Measurements from ENCODE around the gene NEK1. TPM values are rescaled to one million over a fixed set of nuclear protein-coding genes. Genes with fewer than 3 reads are reported as not detected.

The NEK1 gene
- total RNA-seq, 1 experiment from 2014 or later: 18.6 TPM

DNA sequence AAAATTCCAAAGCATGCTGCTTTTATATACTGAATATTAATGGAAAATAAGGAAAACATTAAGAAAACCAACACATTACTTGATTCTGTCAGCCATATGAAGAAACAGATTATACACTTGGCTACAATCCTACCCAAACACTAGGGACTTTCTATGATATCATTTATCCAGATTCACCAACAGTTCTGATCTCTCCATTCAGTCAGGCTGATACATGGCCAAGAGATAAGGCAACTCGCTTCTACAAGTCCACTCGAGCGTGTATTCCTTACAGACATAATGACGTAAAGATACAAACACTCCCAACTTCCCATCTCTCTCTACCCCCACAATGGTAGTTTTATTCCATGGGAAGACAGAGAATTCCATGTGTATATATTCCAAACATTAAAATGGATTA lies 44.5 kb downstream of the NEK1 start:
- no peaks in the 10 kb centered on the region for H3K79me2 ChIP-seq (ENCODE audit: low read depth)
- TF ChIP-seq EZH2 (IDR thresholded peaks at IDR 0.05; ENCODE audit: low read depth): no peak
- TF ChIP-seq, protein P1, sequence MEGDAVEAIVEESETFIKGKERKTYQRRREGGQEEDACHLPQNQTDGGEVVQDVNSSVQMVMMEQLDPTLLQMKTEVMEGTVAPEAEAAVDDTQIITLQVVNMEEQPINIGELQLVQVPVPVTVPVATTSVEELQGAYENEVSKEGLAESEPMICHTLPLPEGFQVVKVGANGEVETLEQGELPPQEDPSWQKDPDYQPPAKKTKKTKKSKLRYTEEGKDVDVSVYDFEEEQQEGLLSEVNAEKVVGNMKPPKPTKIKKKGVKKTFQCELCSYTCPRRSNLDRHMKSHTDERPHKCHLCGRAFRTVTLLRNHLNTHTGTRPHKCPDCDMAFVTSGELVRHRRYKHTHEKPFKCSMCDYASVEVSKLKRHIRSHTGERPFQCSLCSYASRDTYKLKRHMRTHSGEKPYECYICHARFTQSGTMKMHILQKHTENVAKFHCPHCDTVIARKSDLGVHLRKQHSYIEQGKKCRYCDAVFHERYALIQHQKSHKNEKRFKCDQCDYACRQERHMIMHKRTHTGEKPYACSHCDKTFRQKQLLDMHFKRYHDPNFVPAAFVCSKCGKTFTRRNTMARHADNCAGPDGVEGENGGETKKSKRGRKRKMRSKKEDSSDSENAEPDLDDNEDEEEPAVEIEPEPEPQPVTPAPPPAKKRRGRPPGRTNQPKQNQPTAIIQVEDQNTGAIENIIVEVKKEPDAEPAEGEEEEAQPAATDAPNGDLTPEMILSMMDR (conservative IDR thresholded peaks at IDR 0.05): no peak
- H3K9me3 ChIP-seq (ENCODE audit: insufficient read depth, low read depth): no peaks in the 10 kb centered on the region
- H3K4me1 ChIP-seq (replicated peaks; ENCODE audit: insufficient read depth): no peaks in the 10 kb centered on the region
- H3K4me2 ChIP-seq: no peak overlapping the region
- intact Hi-C loops (cut with micrococcal nuclease; ENCODE audit: unreplicated experiment): loop anchor here (10.0 kb wide), 2 partner anchors 573 to 1383 kb away; no protein-coding TSS in a partner anchor
- no peaks in the 10 kb centered on the region for H3F3A ChIP-seq (ENCODE audit: insufficient read depth, low read depth)
- no TSS peak for BruUV-seq (replicated peaks)
- POLR2A ChIA-PET (ENCODE audit: unreplicated experiment): no interaction called here
- H4K20me1 ChIP-seq (ENCODE audit: insufficient read depth): no peaks in the 10 kb centered on the region
- CTCF ChIA-PET: no interaction called here
- no peak overlapping the region for H2AFZ ChIP-seq
- DNase-seq: no peak
- H3K36me3 ChIP-seq (ENCODE audit: low read depth): no peaks in the 10 kb centered on the region
- no peaks in the 10 kb centered on the region for H3K9me2 ChIP-seq (ENCODE audit: insufficient read depth)
- H3K4me3 ChIP-seq: no peak overlapping the region
- H3K27me3 ChIP-seq (ENCODE audit: insufficient read depth, low read depth): no peaks in the 10 kb centered on the region
- no peak overlapping the region for H3K27ac ChIP-seq

DNA sequence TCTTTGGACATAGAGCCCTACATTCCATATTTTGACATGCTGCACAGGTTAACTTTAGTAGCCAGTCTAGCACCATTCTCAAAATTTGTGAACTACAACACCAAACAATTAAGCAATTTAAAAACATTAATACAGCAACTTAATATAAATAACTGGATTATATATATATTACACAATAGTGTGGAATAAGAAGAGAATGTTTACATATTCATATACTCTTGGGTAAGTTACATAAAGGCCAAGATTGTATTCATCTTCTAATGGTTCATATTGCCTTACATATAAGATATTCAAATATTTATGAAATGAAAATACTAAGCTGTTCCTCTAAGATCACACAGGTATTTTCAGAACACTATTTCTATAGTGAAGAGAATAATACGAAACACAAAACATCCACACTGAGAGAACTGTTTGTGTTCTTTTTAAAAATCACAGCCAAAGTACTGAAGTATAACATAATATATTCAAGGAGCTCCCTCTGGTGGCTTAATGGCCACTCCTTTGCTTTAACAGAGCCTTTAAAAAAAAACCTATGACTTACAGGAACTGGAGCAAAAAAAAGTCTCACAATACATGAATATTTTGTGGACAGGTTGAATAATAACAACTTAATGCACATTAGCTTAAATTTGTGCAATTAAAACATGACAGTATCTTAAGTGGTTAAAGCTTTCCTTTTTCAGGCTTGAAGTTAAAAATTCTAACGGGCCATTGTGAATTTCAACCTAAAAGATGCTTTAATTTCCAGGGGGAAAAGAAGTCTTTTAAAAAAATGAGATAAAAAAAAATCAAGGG lies 46.2 kb downstream of the NEK1 start:
- Histone ChIP-seq H3K4me3 (no peak overlapping the region), H3K36me3 (ENCODE audit: low read depth) (no peaks in the 10 kb centered on the region), H3K79me2 (ENCODE audit: low read depth) (no peaks in the 10 kb centered on the region), H4K20me1 (ENCODE audit: insufficient read depth) (no peaks in the 10 kb centered on the region), H3K9me2 (ENCODE audit: insufficient read depth) (no peaks in the 10 kb centered on the region), H3F3A (ENCODE audit: insufficient read depth, low read depth) (no peaks in the 10 kb centered on the region), H2AFZ (no peak overlapping the region), H3K9me3 (ENCODE audit: insufficient read depth, low read depth) (no peaks in the 10 kb centered on the region), H3K27ac (no peak overlapping the region), H3K4me1 (replicated peaks; ENCODE audit: insufficient read depth) (no peaks in the 10 kb centered on the region), H3K27me3 (ENCODE audit: insufficient read depth, low read depth) (no peaks in the 10 kb centered on the region), H3K4me2 (no peak overlapping the region)
- intact Hi-C loops (cut with micrococcal nuclease; ENCODE audit: unreplicated experiment): loop anchor here (1.0 to 10.0 kb wide), 3 partner anchors 571 to 1381 kb away; no protein-coding TSS in a partner anchor
- peak in 1 of 2 experiments; percentile 18 for DNase-seq
- no peak for TF ChIP-seq EZH2 (IDR thresholded peaks at IDR 0.05; ENCODE audit: low read depth)
- TF ChIP-seq, protein P1 (conservative IDR thresholded peaks at IDR 0.05): peak; percentile 65
- BruUV-seq (replicated peaks): no TSS peak
- ChIA-PET CTCF (interaction anchor here (0.7 to 1.6 kb wide), 2 partner anchors 643 to 1453 kb away, joined by 3 to 5 read pairs; no protein-coding TSS in a partner anchor), POLR2A (ENCODE audit: unreplicated experiment) (no interaction called here)

DNA sequence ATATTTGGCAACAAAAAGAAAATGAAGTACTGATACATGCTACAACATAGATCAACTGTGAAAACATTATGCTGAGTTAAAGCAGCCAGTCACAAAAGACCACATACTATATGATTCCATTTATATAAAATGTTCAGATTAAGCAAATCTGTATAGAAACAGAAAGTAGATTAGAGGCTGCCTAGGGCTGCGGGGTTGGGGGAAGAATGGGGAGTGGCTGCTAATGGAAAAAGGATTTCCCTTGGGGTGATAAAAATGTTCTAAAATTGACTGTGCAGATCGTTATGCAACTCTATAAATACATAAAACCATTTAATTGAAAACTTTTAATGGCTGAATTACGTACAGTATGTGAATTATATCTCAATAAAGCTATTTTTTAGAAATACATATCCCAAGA lies 46.8 kb downstream of the NEK1 start:
- Histone ChIP-seq H3K4me1 (replicated peaks; ENCODE audit: insufficient read depth) (no peaks in the 10 kb centered on the region), H3K79me2 (ENCODE audit: low read depth) (no peaks in the 10 kb centered on the region), H3K36me3 (ENCODE audit: low read depth) (no peaks in the 10 kb centered on the region), H3K4me3 (no peak overlapping the region), H3K9me2 (ENCODE audit: insufficient read depth) (no peaks in the 10 kb centered on the region), H2AFZ (no peak overlapping the region), H4K20me1 (ENCODE audit: insufficient read depth) (no peaks in the 10 kb centered on the region), H3F3A (ENCODE audit: insufficient read depth, low read depth) (no peaks in the 10 kb centered on the region), H3K4me2 (no peak overlapping the region), H3K27me3 (ENCODE audit: insufficient read depth, low read depth) (no peaks in the 10 kb centered on the region), H3K27ac (no peak overlapping the region), H3K9me3 (ENCODE audit: insufficient read depth, low read depth) (no peaks in the 10 kb centered on the region)
- ChIA-PET CTCF (interaction anchor here (1.6 kb wide), 1 partner anchor 642 kb away, joined by 5 read pairs; no protein-coding TSS in a partner anchor), POLR2A (ENCODE audit: unreplicated experiment) (no interaction called here)
- no peak for DNase-seq
- intact Hi-C loops (cut with micrococcal nuclease; ENCODE audit: unreplicated experiment): loop anchor here (1.0 to 10.0 kb wide), 3 partner anchors 571 to 1381 kb away; no protein-coding TSS in a partner anchor
- no peak for TF ChIP-seq EZH2 (IDR thresholded peaks at IDR 0.05; ENCODE audit: low read depth)
- TF ChIP-seq, protein P1 (conservative IDR thresholded peaks at IDR 0.05): no peak
- BruUV-seq (replicated peaks): no TSS peak

All from PC-9 (cell line).